ENCODE results near the gene FAM219A. TPM values are rescaled to one million over a fixed set of nuclear protein-coding genes. Genes with fewer than 3 reads are reported as not detected.

FAM219A gene
- polyA plus RNA-seq, 3 donors = 0.61 to 15.3 (median 1.2) TPM

- no peak for DNase-seq
- Mint-ChIP-seq H3K4me1 (no peaks in the 10 kb centered on the region), H3K4me3 (no peak overlapping the region), H3K27ac (no peak overlapping the region), H3K27me3 (ENCODE audit: low read depth in 3 of 3) (peaks cover 14 to 22% (median 21%) of the 10 kb centered on the region in 3 donors), H3K9me3 (no peaks in the 10 kb centered on the region), H3K36me3 (no peaks in the 10 kb centered on the region)
- H3K9ac ChIP-seq (ENCODE audit: insufficient read depth, low read length, poor library complexity, severe bottlenecking) = no peak overlapping the region
- H2AFZ ChIP-seq (ENCODE audit: insufficient read depth, low read depth, low read length, poor library complexity, severe bottlenecking) = no peak overlapping the region
- H3K27ac ChIP-seq (ENCODE audit: low read depth in 1 of 2, low read length in 2 of 2) = no peak overlapping the region
- no peaks in the 10 kb centered on the region for H4K20me1 ChIP-seq (ENCODE audit: insufficient read depth, low read length)
- H3K9me3 ChIP-seq (replicated peaks in 1 of 2; ENCODE audit: control insufficient read depth in 1 of 2, insufficient read depth in 1 of 2, low read length in 2 of 2) = no peaks in the 10 kb centered on the region
- no peaks in the 10 kb centered on the region for H3K79me2 ChIP-seq (ENCODE audit: insufficient read depth, low read length)
- TF ChIP-seq CTCF (IDR thresholded peaks at IDR 0.05) = no peak
- H3K4me2 ChIP-seq (replicated peaks; ENCODE audit: extremely low read depth, low read length, poor library complexity, severe bottlenecking) = no peak overlapping the region
- WGBS (ENCODE audit: insufficient coverage) = no CpG with 5 or more reads among the region's 1 CpG
- no peaks in the 10 kb centered on the region for H3K36me3 ChIP-seq (replicated peaks in 1 of 2; ENCODE audit: control insufficient read depth in 1 of 2, insufficient read depth in 2 of 2, low read length in 2 of 2)
- intact Hi-C loops (cut with micrococcal nuclease) = no loop called here
- H3K4me3 ChIP-seq (replicated peaks in 1 of 3; ENCODE audit: low read depth in 2 of 3, low read length in 3 of 3) = no peak overlapping the region
- no peaks in the 10 kb centered on the region for H3K4me1 ChIP-seq (ENCODE audit: control insufficient read depth in 1 of 2, insufficient read depth in 2 of 2, low read length in 2 of 2)
- no peaks in the 10 kb centered on the region for H3K27me3 ChIP-seq (ENCODE audit: control insufficient read depth in 2 of 2, insufficient read depth in 2 of 2, low read length in 2 of 2)
These were observed 19.2 kb upstream of the FAM219A start for GRCh38 chr9:34477541-34477940.

GRCh38 chr9:34475097-34475496, 16.7 kb upstream of the FAM219A start:
- no peak overlapping the region for H3K27ac Mint-ChIP-seq
- WGBS (ENCODE audit: insufficient coverage) = 72% methylated on average over 3 of the region's 3 CpGs

More at GRCh38 chr9:34475097-34475496, 16.7 kb upstream of the FAM219A start:
- H2AFZ ChIP-seq (ENCODE audit: insufficient read depth, low read depth, low read length, poor library complexity, severe bottlenecking) = no peak overlapping the region
- H3K79me2 ChIP-seq (ENCODE audit: insufficient read depth, low read length) = no peaks in the 10 kb centered on the region
- H3K4me1 Mint-ChIP-seq = no peaks in the 10 kb centered on the region
- no peak overlapping the region for H3K4me2 ChIP-seq (replicated peaks; ENCODE audit: extremely low read depth, low read length, poor library complexity, severe bottlenecking)
- H3K4me1 ChIP-seq (ENCODE audit: control insufficient read depth in 1 of 2, insufficient read depth in 2 of 2, low read length in 2 of 2) = no peaks in the 10 kb centered on the region
- no peaks in the 10 kb centered on the region for H3K36me3 Mint-ChIP-seq
- no peaks in the 10 kb centered on the region for H3K27me3 ChIP-seq (ENCODE audit: control insufficient read depth in 2 of 2, insufficient read depth in 2 of 2, low read length in 2 of 2)
- H3K9me3 Mint-ChIP-seq = no peaks in the 10 kb centered on the region
- no peak overlapping the region for H3K4me3 Mint-ChIP-seq
- DNase-seq = no peak
- H3K9ac ChIP-seq (ENCODE audit: insufficient read depth, low read length, poor library complexity, severe bottlenecking) = no peak overlapping the region
- intact Hi-C loops (cut with micrococcal nuclease) = no loop called here
- H3K27ac ChIP-seq (ENCODE audit: low read depth in 1 of 2, low read length in 2 of 2) = no peak overlapping the region
- H3K4me3 ChIP-seq (replicated peaks in 1 of 3; ENCODE audit: low read depth in 2 of 3, low read length in 3 of 3) = no peak overlapping the region
- H4K20me1 ChIP-seq (ENCODE audit: insufficient read depth, low read length) = no peaks in the 10 kb centered on the region
- no peak for TF ChIP-seq CTCF (IDR thresholded peaks at IDR 0.05)
- H3K36me3 ChIP-seq (replicated peaks in 1 of 2; ENCODE audit: control insufficient read depth in 1 of 2, insufficient read depth in 2 of 2, low read length in 2 of 2) = no peaks in the 10 kb centered on the region
- H3K9me3 ChIP-seq (replicated peaks in 1 of 2; ENCODE audit: control insufficient read depth in 1 of 2, insufficient read depth in 1 of 2, low read length in 2 of 2) = no peaks in the 10 kb centered on the region
- H3K27me3 Mint-ChIP-seq (ENCODE audit: low read depth in 3 of 3) = peaks cover 18 to 27% (median 22%) of the 10 kb centered on the region in 3 donors

All from CD14-positive monocyte (primary cell).